OCI-LY7 (cell line): Measurements from ENCODE around the gene FOXM1. TPM values are rescaled to one million over a fixed set of nuclear protein-coding genes. Genes with fewer than 3 reads are reported as not detected.

Experiments
- BruUV-seq: library from RNA; stranded (reverse); fragments of 400-500 nt; replicated peaks from 2 replicates; lab custom pipeline; 2021; lab: Mats Ljungman, UMichigan
- CTCF ChIA-PET: fragments of 300-600 bp; sonication (Branson Sonifier 250); formaldehyde crosslinking; loops from one replicate; lab custom pipeline; 2022; ENCODE audit warnings: antibody characterized with exemption; ENCODE audit not compliant: unreplicated experiment; lab: Charles Lee
- POLR2A ChIA-PET: fragments of 300-600 bp; sonication (Branson Sonifier 250); formaldehyde crosslinking; loops from one replicate; lab custom pipeline; 2022; ENCODE audit warnings: antibody characterized with exemption; lab: Charles Lee
- DNase-seq: peaks from one replicate; pipeline ENCODE4 v3.0.0-alpha.2; 2015; ENCODE audit warnings: low spot score
- H2AFZ ChIP-seq: fragments of 200-600 bp; sonication (generic), shearing (Covaris generic); 2 replicates; pipeline ENCODE4 v1.6.1; 2014; ENCODE audit warnings: mild to moderate bottlenecking, antibody characterized with exemption, low read length, moderate library complexity
- H3K27ac ChIP-seq: fragments of 200-600 bp; sonication (generic); 2 replicates; pipeline ENCODE4 v1.5.1; 2014; ENCODE audit warnings: mixed run types, low read depth, mild to moderate bottlenecking, moderate library complexity, low read length, inconsistent platforms; ENCODE audit not compliant: poor library complexity, severe bottlenecking
- H3K36me3 ChIP-seq: fragments of 200-600 bp; sonication (generic); 2 replicates; pipeline ENCODE4 v1.6.1; 2014; ENCODE audit warnings: mild to moderate bottlenecking, antibody characterized with exemption, low read length, moderate library complexity, mixed read lengths; ENCODE audit not compliant: insufficient read depth
- H3K4me1 ChIP-seq: fragments of 200-600 bp; sonication (generic); 2 replicates; pipeline ENCODE4 v1.5.1; 2014; ENCODE audit warnings: mild to moderate bottlenecking, low read length; ENCODE audit not compliant: insufficient read depth, poor library complexity, severe bottlenecking
- H3K4me2 ChIP-seq: fragments of 200-600 bp; sonication (generic); 2 replicates; pipeline ENCODE4 v1.6.1; 2014; ENCODE audit warnings: mild to moderate bottlenecking, low read length
- H3K4me3 ChIP-seq: fragments of 200-600 bp; sonication (generic); 2 replicates; pipeline ENCODE4 v1.5.1; 2014; ENCODE audit warnings: mild to moderate bottlenecking, low read depth, low read length; ENCODE audit not compliant: poor library complexity, severe bottlenecking
- H3K79me2 ChIP-seq: fragments of 200-600 bp; sonication (generic); 2 replicates; pipeline ENCODE4 v1.6.1; 2016; ENCODE audit warnings: low read depth, mild to moderate bottlenecking, low read length, moderate library complexity, mixed read lengths; ENCODE audit not compliant: insufficient read depth
- H3K9me2 ChIP-seq: fragments of 200-600 bp; sonication (generic); 2 replicates; pipeline ENCODE4 v1.6.1; 2016; ENCODE audit warnings: mild to moderate bottlenecking, low read length, mixed read lengths; ENCODE audit not compliant: insufficient read depth
- H3K9me3 ChIP-seq: fragments of 200-600 bp; sonication (generic); 2 replicates; pipeline ENCODE4 v1.6.1; 2014; ENCODE audit warnings: mild to moderate bottlenecking, mixed run types, low read length, mixed read lengths
- H4K20me1 ChIP-seq: fragments of 200-600 bp; sonication (generic); 2 replicates; pipeline ENCODE4 v1.6.1; 2014; ENCODE audit warnings: mild to moderate bottlenecking, antibody characterized with exemption, low read length, moderate library complexity, mixed read lengths; ENCODE audit not compliant: insufficient read depth
- EZH2phosphoT487 ChIP-seq: fragments of 200-600 bp; sonication (generic); IDR thresholded peaks from 2 replicates; pipeline ENCODE4 v1.6.1; 2018; ENCODE audit warnings: low read depth, borderline replicate concordance, mild to moderate bottlenecking, mixed run types, antibody characterized with exemption, low read length, moderate library complexity, mixed read lengths
- intact Hi-C: fragments of 100-400 bp; cut with micrococcal nuclease; formaldehyde crosslinking; loops from one replicate; pipeline ENCODE4 v1.10.0; 2022; ENCODE audit not compliant: unreplicated experiment
- total RNA-seq, 2 experiments: library from RNA; depleted of rRNA in 1 of 2; stranded (reverse); fragments of >200 nt in 1 of 2; shearing (Covaris generic) in 1 of 2; gene quantifications; 2 replicates each; pipeline ENCODE4 v1.2.3, GENCODE V29; 2014 to 2022
- TF ChIP-seq, protein P1 (sequence below): fragments of 200-600 bp; sonication (generic); conservative IDR thresholded peaks from 2 replicates; pipeline ENCODE4 v1.5.1; 2014; ENCODE audit warnings: mild to moderate bottlenecking, antibody characterized with exemption, low read length, moderate library complexity, mixed read lengths

Gene FOXM1
- total RNA-seq, 2 experiments from 2014 or later = 109 to 173 TPM

DNA sequence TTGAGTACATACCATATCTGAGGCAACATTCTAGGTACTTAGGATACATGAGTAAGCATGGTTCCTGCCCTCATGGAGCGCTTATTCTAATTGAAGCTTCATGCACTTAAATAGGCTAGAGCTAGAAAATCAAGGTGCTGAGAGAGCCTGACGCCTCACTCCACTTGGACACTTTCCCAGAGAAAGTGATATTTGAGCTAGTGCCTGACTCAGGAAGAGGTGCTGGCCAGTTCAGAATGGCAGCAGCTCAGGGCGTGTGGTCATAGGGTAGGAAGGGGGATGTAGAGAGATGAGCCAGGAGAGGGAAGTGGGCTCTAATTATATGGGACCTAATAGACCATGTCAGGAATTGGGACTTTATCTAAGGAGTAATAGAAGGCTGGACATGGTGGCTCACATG is 47.0 kb upstream of the FOXM1 start:
- intact Hi-C loops = no loop called here
- Histone ChIP-seq H3K9me2 (no peaks in the 10 kb centered on the region), H3K4me2 (no peak overlapping the region), H3K4me3 (no peak overlapping the region), H2AFZ (no peak overlapping the region), H3K36me3 (peaks cover 19% of the 10 kb centered on the region), H3K27ac (no peak overlapping the region), H3K79me2 (no peaks in the 10 kb centered on the region), H4K20me1 (no peaks in the 10 kb centered on the region), H3K4me1 (no peaks in the 10 kb centered on the region), H3K9me3 (no peaks in the 10 kb centered on the region)
- POLR2A ChIA-PET = no interaction called here
- no peak for TF ChIP-seq EZH2phosphoT487
- TF ChIP-seq, protein P1, sequence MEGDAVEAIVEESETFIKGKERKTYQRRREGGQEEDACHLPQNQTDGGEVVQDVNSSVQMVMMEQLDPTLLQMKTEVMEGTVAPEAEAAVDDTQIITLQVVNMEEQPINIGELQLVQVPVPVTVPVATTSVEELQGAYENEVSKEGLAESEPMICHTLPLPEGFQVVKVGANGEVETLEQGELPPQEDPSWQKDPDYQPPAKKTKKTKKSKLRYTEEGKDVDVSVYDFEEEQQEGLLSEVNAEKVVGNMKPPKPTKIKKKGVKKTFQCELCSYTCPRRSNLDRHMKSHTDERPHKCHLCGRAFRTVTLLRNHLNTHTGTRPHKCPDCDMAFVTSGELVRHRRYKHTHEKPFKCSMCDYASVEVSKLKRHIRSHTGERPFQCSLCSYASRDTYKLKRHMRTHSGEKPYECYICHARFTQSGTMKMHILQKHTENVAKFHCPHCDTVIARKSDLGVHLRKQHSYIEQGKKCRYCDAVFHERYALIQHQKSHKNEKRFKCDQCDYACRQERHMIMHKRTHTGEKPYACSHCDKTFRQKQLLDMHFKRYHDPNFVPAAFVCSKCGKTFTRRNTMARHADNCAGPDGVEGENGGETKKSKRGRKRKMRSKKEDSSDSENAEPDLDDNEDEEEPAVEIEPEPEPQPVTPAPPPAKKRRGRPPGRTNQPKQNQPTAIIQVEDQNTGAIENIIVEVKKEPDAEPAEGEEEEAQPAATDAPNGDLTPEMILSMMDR = no peak
- BruUV-seq = no TSS peak
- no peak for DNase-seq
- CTCF ChIA-PET = no interaction called here

DNA sequence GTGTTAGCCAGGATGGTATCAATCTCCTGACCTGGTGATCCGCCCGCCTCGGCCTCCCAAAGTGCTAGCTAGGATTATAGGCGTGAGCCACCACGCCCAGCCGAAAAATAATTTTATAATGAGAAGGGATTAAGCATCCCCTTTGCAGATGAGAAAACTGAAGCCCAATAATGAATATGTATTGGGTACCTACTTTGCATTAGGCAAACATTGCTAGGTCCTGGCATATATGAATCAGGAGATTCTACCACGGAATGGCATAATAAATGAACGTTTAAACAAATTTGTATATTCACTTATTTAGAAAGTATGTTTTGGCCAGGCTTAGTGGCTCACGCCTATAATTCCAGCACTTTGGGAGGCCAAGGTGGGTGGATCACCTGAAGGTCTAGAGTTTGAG is 46.1 kb upstream of the FOXM1 start:
- no peak overlapping the region for H3K27ac ChIP-seq
- H4K20me1 ChIP-seq = no peaks in the 10 kb centered on the region
- H3K79me2 ChIP-seq = no peaks in the 10 kb centered on the region
- ChIA-PET CTCF (no interaction called here), POLR2A (no interaction called here)
- no peaks in the 10 kb centered on the region for H3K4me1 ChIP-seq
- no peak overlapping the region for H2AFZ ChIP-seq
- H3K36me3 ChIP-seq = peaks cover 19% of the 10 kb centered on the region
- BruUV-seq = no TSS peak
- TF ChIP-seq, protein P1 = no peak
- no peak for TF ChIP-seq EZH2phosphoT487
- H3K9me3 ChIP-seq = no peaks in the 10 kb centered on the region
- no peak overlapping the region for H3K4me2 ChIP-seq
- no peaks in the 10 kb centered on the region for H3K9me2 ChIP-seq
- DNase-seq = no peak
- H3K4me3 ChIP-seq = no peak overlapping the region
- intact Hi-C loops = no loop called here

GRCh38 chr12:2922329-2922728 is 45.4 kb upstream of the FOXM1 start:
- no peak for DNase-seq
- no peaks in the 10 kb centered on the region for H3K4me1 ChIP-seq
- no peak overlapping the region for H2AFZ ChIP-seq
- H3K9me3 ChIP-seq = no peaks in the 10 kb centered on the region
- no TSS peak for BruUV-seq
- intact Hi-C loops = no loop called here
- H3K27ac ChIP-seq = no peak overlapping the region
- no peaks in the 10 kb centered on the region for H3K9me2 ChIP-seq
- no peak overlapping the region for H3K4me2 ChIP-seq
- TF ChIP-seq EZH2phosphoT487 = no peak
- TF ChIP-seq, protein P1 = no peak
- POLR2A ChIA-PET = no interaction called here
- no peaks in the 10 kb centered on the region for H4K20me1 ChIP-seq
- peaks cover 19% of the 10 kb centered on the region for H3K36me3 ChIP-seq
- H3K79me2 ChIP-seq = no peaks in the 10 kb centered on the region
- CTCF ChIA-PET = no interaction called here
- H3K4me3 ChIP-seq = no peak overlapping the region
